Testis (tissue), 2 donors: ENCODE measurements around the gene AKAP5.

Experiments used
- POLR2A ChIP-seq: fragments of 450-650 bp; IDR thresholded peaks from one replicate; pipeline ENCODE4 v1.6.1; 2017; ENCODE audit warnings: antibody characterized with exemption, mild to moderate bottlenecking, moderate library complexity
- TF ChIP-seq, protein P1 (sequence below), 3 experiments: fragments of 450-650 bp in 2 of 3; fragments of 200-600 bp in 1 of 3; sonication (generic) in 1 of 3; IDR thresholded peaks; one replicate each; pipeline ENCODE4 v1.5.1; 2016 to 2019; ENCODE audit warnings: antibody characterized with exemption in 3 of 3, mild to moderate bottlenecking in 2 of 3, moderate library complexity in 1 of 3

DNA sequence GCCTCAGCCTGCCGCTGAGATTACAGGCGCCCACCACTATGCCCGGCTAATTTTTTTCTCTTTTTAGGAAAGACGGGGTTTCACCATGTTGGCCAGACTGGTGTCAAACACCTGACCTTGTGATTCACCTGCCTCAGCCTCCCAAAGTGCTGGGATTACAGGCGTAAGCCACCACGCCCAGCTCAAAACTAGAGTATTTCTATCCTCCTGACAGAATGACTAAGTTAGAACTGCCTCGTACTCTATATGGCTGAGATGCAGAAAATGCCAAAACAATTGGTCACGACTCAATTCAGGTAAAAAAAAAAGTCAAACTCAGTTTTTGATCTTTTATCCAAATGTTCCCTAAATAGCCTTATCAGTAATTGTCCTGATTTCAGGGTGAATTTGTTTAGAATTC, 11.1 kb downstream of the AKAP5 start:
- TF ChIP-seq, protein P1, sequence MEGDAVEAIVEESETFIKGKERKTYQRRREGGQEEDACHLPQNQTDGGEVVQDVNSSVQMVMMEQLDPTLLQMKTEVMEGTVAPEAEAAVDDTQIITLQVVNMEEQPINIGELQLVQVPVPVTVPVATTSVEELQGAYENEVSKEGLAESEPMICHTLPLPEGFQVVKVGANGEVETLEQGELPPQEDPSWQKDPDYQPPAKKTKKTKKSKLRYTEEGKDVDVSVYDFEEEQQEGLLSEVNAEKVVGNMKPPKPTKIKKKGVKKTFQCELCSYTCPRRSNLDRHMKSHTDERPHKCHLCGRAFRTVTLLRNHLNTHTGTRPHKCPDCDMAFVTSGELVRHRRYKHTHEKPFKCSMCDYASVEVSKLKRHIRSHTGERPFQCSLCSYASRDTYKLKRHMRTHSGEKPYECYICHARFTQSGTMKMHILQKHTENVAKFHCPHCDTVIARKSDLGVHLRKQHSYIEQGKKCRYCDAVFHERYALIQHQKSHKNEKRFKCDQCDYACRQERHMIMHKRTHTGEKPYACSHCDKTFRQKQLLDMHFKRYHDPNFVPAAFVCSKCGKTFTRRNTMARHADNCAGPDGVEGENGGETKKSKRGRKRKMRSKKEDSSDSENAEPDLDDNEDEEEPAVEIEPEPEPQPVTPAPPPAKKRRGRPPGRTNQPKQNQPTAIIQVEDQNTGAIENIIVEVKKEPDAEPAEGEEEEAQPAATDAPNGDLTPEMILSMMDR (IDR thresholded peaks at IDR 0.05) = no peak
- no peak for TF ChIP-seq POLR2A
